Colon (tissue), 2 donors: ENCODE data around the gene KHDC1L.
"Not testable (repeated sequence)": the region's sequence is repeated elsewhere in the genome, so short reads cannot be mapped to it uniquely, and the experiment has no call there.

Experiments
- FAIRE-seq: peaks from 2 replicates; lab custom pipeline; 2012; peaks lifted over from hg19 to GRCh38; lab: Jason Lieb, UNC
- donor health status: control.
- donor health status: control.

The KHDC1L gene

GRCh38 chr6:73204252-73204651 lies 21.0 kb downstream of the KHDC1L start:
- no peak for FAIRE-seq

GRCh38 chr6:73203098-73203497 lies 22.2 kb downstream of the KHDC1L start:
- FAIRE-seq, result no peak

GRCh38 chr6:73200735-73201134 lies 24.6 kb downstream of the KHDC1L start:
- FAIRE-seq, result no peak

- no peak for FAIRE-seq
These were observed 25.0 kb downstream of the KHDC1L start for GRCh38 chr6:73200247-73200646.

- no peak for FAIRE-seq
These were observed 30.6 kb downstream of the KHDC1L start for GRCh38 chr6:73194744-73195143.

GRCh38 chr6:73193302-73193701 lies 32.0 kb downstream of the KHDC1L start:
- FAIRE-seq, result not testable (repeated sequence)

- FAIRE-seq, result no peak
These were observed 43.2 kb downstream of the KHDC1L start for GRCh38 chr6:73182021-73182607.

- FAIRE-seq, result no peak
These were observed 44.3 kb downstream of the KHDC1L start for GRCh38 chr6:73180763-73181619.

- no peak for FAIRE-seq
These were observed 45.1 kb downstream of the KHDC1L start for GRCh38 chr6:73180076-73180738.

- FAIRE-seq, result no peak
These were observed 47.9 kb downstream of the KHDC1L start for GRCh38 chr6:73177221-73177944.

- no peak for FAIRE-seq
These were observed 49.2 kb downstream of the KHDC1L start for GRCh38 chr6:73176057-73176456.

- FAIRE-seq, result no peak
These were observed 50.6 kb downstream of the KHDC1L start for GRCh38 chr6:73174646-73175045.
